K562 (cell line): Measurements from ENCODE around the gene ABCD3. TPM values are rescaled to one million over a fixed set of nuclear protein-coding genes. Genes with fewer than 3 reads are reported as not detected.

ENCODE experiments used
- ATAC-seq: fragments of 200-7000 bp; cut with Tn5 transposase; 3 replicates; pipeline ENCODE4 v1.9.1; 2020; ENCODE audit warnings: moderate library complexity
- BruUV-seq: library from RNA; stranded (reverse); fragments of 400-500 nt; replicated peaks from 2 replicates; lab custom pipeline; 2021; lab: Mats Ljungman, UMichigan
- CTCF ChIA-PET: fragments of 300-600 bp; formaldehyde crosslinking; extraction: SDS; loops from one replicate; lab custom pipeline; 2021; ENCODE audit warnings: low intra/inter-chr PET ratio; lab: Yijun Ruan, JAX
- POLR2A ChIA-PET: fragments of 300-600, 350-650 bp; sonication (Branson Sonifier 250); formaldehyde crosslinking; extraction: SDS; loops from one replicate; lab custom pipeline; 2021; ENCODE audit warnings: antibody characterized with exemption, inconsistent platforms; lab: Yijun Ruan, JAX
- DNase-seq, 4 experiments: peaks; one replicate each; pipeline versions ENCODE4 v3.0.0 to v3.0.0-alpha.2; 2011 to 2018; ENCODE audit warnings: low spot score in 3 of 4, mixed read lengths in 3 of 4; ENCODE audit errors: extremely low read depth in 1 of 4
- FAIRE-seq: peaks from 2 replicates; lab custom pipeline; 2011; peaks lifted over from hg19 to GRCh38; lab: Jason Lieb, UNC
- H2AFZ ChIP-seq: 2 replicates; pipeline ENCODE4 v1.6.0; 2011; ENCODE audit warnings: low read depth, low read length, control low read depth, inconsistent platforms
- H3K27ac ChIP-seq: fragments of 200-600 bp; 3 replicates; pipeline ENCODE4 v1.8.0; 2011; ENCODE audit warnings: low read depth, mild to moderate bottlenecking, control low read depth, inconsistent platforms, low read length, moderate library complexity, mixed read lengths; ENCODE audit errors: extremely low read depth
- H3K27me3 ChIP-seq, 2 experiments: fragments of 300-600 bp in 1 of 2; 2 replicates in 1 of 2; 3 replicates in 1 of 2; pipeline versions ENCODE4 v1.6.0 to v1.8.0; 2011; ENCODE audit warnings: inconsistent platforms in 2 of 2, low read length in 2 of 2, mild to moderate bottlenecking in 1 of 2, mixed read lengths in 1 of 2, moderate library complexity in 1 of 2; ENCODE audit not compliant: control insufficient read depth in 2 of 2, insufficient read depth in 2 of 2
- H3K36me3 ChIP-seq: fragments of 300-600 bp; 3 replicates; pipeline ENCODE4 v1.8.0; 2011; ENCODE audit warnings: mild to moderate bottlenecking, low read length, inconsistent platforms; ENCODE audit not compliant: control insufficient read depth, insufficient read depth
- H3K4me1 ChIP-seq, 2 experiments: fragments of 200-600 bp in 1 of 2; replicated peaks in 1 of 2; 2 replicates in 1 of 2; 3 replicates in 1 of 2; pipeline versions ENCODE4 v1.5.1 to v1.8.0; 2011; ENCODE audit warnings: inconsistent platforms in 2 of 2, low read length in 2 of 2, mild to moderate bottlenecking in 1 of 2, mixed read lengths in 1 of 2, moderate library complexity in 1 of 2; ENCODE audit not compliant: control insufficient read depth in 2 of 2, insufficient read depth in 2 of 2
- H3K4me2 ChIP-seq: 2 replicates; pipeline ENCODE4 v1.6.1; 2011; ENCODE audit warnings: low read length, control low read depth, inconsistent platforms, mixed read lengths; ENCODE audit not compliant: insufficient read depth
- H3K4me3 ChIP-seq: fragments of 200-600 bp; sonication (generic), shearing (Covaris generic); 2 replicates; pipeline ENCODE4 v1.5.1; 2016; ENCODE audit warnings: control low read depth, inconsistent platforms
- H3K79me2 ChIP-seq: fragments of 200-600 bp; 3 replicates; pipeline ENCODE4 v1.8.0; 2011; ENCODE audit warnings: low read length, inconsistent platforms; ENCODE audit not compliant: control insufficient read depth, insufficient read depth
- H3K9ac ChIP-seq, 2 experiments: 2 replicates each; pipeline versions ENCODE4 v1.6.0 to v1.6.1; 2011; ENCODE audit warnings: low read depth in 2 of 2, low read length in 2 of 2, control low read depth in 1 of 2, inconsistent platforms in 1 of 2, mild to moderate bottlenecking in 1 of 2, mixed read lengths in 1 of 2; ENCODE audit not compliant: insufficient read depth in 1 of 2
- H3K9me1 ChIP-seq: one replicate; pipeline ENCODE4 v1.6.0; 2011; ENCODE audit warnings: inconsistent platforms, mild to moderate bottlenecking, low read length, moderate library complexity; ENCODE audit not compliant: control insufficient read depth, insufficient read depth
- H3K9me3 ChIP-seq: replicated peaks from 2 replicates; pipeline ENCODE4 v1.5.1; 2011; ENCODE audit warnings: low read depth, low read length, inconsistent platforms; ENCODE audit not compliant: control insufficient read depth, insufficient read depth
- H4K20me1 ChIP-seq: replicated peaks from 2 replicates; pipeline ENCODE4 v1.6.1; 2011; ENCODE audit warnings: low read length, inconsistent platforms, mixed read lengths; ENCODE audit not compliant: control insufficient read depth, insufficient read depth
- ELF2 ChIP-seq: fragments of 250-450 bp; sonication (Bioruptor Pico); IDR thresholded peaks from 2 replicates; pipeline ENCODE4 v1.5.0; 2021; ENCODE audit warnings: mild to moderate bottlenecking
- KLF10 ChIP-seq: fragments of 250-450 bp; sonication (Bioruptor Pico); IDR thresholded peaks from 2 replicates; pipeline ENCODE4 v1.6.1; 2021; ENCODE audit warnings: matching md5 sums
- KLF6 ChIP-seq: fragments of 250-450 bp; sonication (Bioruptor Pico); IDR thresholded peaks from 2 replicates; pipeline ENCODE4 v1.4.0; 2020; ENCODE audit warnings: mild to moderate bottlenecking, moderate library complexity, borderline replicate concordance
- SP2 ChIP-seq: IDR thresholded peaks from 2 replicates; pipeline ENCODE4 v1.6.1; 2011; ENCODE audit warnings: mild to moderate bottlenecking, low read depth, low read length, moderate library complexity; ENCODE audit not compliant: poor library complexity, severe bottlenecking; ENCODE audit errors: extremely low read depth
- ZNF165 ChIP-seq: fragments of 250-450 bp; sonication (Bioruptor Pico); IDR thresholded peaks from 2 replicates; pipeline ENCODE4 v1.4.0; 2020; ENCODE audit warnings: borderline replicate concordance
- WGBS: fragments of 100-300 bp; shearing (Covaris generic); methylation state at CpG from one replicate; pipeline ENCODE4 v1.1.6; 2016; ENCODE audit warnings: low coverage, mixed read lengths; ENCODE audit not compliant: insufficient coverage; ENCODE audit errors: missing lambda C conversion rate; 5-methylcytosine and 5-hydroxymethylcytosine counted together
- in situ Hi-C: fragments of 300-500 bp; cut with MboI; formaldehyde crosslinking; loops from 4 replicates; pipeline ENCODE4 v1.15.0; 2018; ENCODE audit warnings: inconsistent platforms, mixed read lengths
- intact Hi-C: fragments of 100-400 bp; cut with micrococcal nuclease; formaldehyde crosslinking; loops from 2 replicates; pipeline ENCODE4 v1.14.2; 2022
- polyA plus RNA-seq, 8 experiments: library from polyadenylated mRNA; depleted of rRNA in 4 of 8; stranded (reverse) in 5 of 8; unstranded in 3 of 8; fragments of >200 nt; fragmentation: Nextera tagmentation in 2 of 8; fragmentation: Illumina TruSeq in 1 of 8; extraction: Ambion mirVana in 2 of 8; extraction: Trizol in 1 of 8; gene quantifications; 2 replicates each; pipeline versions ENCODE4 v1.2.1 to v1.2.3, GENCODE V29; 2011 to 2014; ENCODE audit warnings: inconsistent platforms in 1 of 8, missing spikeins in 1 of 8
- total RNA-seq, 7 experiments: library from RNA; depleted of rRNA in 6 of 7; stranded (reverse); fragments of >200 nt in 6 of 7; fragmentation: Illumina TruSeq in 2 of 7; extraction: Trizol in 2 of 7; gene quantifications; 2 replicates each; pipeline versions ENCODE4 v1.2.1 to v1.2.3, GENCODE V29; 2011 to 2021; ENCODE audit warnings: low replicate concordance in 1 of 7
- TF ChIP-seq, protein P1 (sequence below): fragments of 450-650 bp; IDR thresholded peaks from 2 replicates; pipeline ENCODE4 v1.6.1; 2016; ENCODE audit warnings: antibody characterized with exemption

Gene ABCD3
- total and polyA plus RNA-seq, 9 of the 15 experiments (the other 6 are each of a cell fraction or from before 2014, with no cell fraction given) = 11.0 to 30.7 (median 15.5) TPM

DNA sequence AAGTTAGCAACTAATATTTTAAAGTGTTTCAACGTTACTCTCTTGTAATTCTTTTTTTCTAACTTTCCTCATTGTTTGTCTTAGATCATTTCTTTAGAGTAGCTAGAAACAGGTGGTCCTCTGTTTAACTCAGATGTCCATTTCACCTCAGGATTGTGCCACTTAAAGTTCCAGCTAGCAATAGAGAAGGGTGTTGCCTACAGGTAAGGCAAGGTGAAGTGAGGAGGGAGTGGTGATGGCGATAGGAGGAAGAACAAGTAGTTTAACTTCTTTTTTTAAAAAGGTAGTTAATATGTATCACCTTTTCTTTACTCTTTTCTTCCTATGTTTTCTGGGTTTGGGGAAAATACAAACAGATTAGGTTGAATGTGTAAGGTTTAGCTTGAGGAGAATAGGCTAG, 44.4 kb downstream of the ABCD3 start:
- no peak overlapping the region for H2AFZ ChIP-seq
- FAIRE-seq = no peak
- no peak overlapping the region for H3K4me2 ChIP-seq
- TF ChIP-seq ZNF165 (CRISPR knock-in tag) = no peak
- TF ChIP-seq SP2 = no peak
- TF ChIP-seq KLF6 (CRISPR knock-in tag) = no peak
- no peak for TF ChIP-seq ELF2
- TF ChIP-seq, protein P1, sequence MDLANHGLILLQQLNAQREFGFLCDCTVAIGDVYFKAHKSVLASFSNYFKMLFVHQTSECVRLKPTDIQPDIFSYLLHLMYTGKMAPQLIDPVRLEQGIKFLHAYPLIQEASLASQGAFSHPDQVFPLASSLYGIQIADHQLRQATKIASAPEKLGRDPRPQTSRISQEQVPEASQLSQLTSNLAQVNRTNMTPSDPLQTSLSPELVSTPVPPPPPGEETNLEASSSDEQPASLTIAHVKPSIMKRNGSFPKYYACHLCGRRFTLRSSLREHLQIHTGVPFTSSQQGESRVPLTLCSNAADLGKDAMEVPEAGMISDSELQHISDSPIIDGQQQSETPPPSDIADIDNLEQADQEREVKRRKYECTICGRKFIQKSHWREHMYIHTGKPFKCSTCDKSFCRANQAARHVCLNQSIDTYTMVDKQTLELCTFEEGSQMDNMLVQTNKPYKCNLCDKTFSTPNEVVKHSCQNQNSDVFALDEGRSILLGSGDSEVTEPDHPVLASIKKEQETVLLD = no peak
- no peak for TF ChIP-seq KLF10
- POLR2A ChIA-PET = interaction anchor here (0.6 kb wide), 1 partner anchor 1232 kb away, joined by 3 read pairs; no protein-coding TSS in a partner anchor
- H3K9me1 ChIP-seq = no peaks in the 10 kb centered on the region
- H3K9me3 ChIP-seq = no peaks in the 10 kb centered on the region
- no peak overlapping the region for H3K4me3 ChIP-seq
- H3K27ac ChIP-seq = no peak overlapping the region
- H3K4me1 ChIP-seq = 0 out of 5 replicates have a peak, but pooled peaks cover 0 to 2% of the 10 kb centered on the region in 2 experiments
- WGBS = 62% methylated on average over 2 of the region's 2 CpGs
- ATAC-seq = no peak
- H3K79me2 ChIP-seq = no peaks in the 10 kb centered on the region
- peaks cover 6% of the 10 kb centered on the region; the same call in 1 of the 3 replicates for H3K36me3 ChIP-seq
- no TSS peak for BruUV-seq
- H3K9ac ChIP-seq = no peak overlapping the region
- DNase-seq = no peak
- CTCF ChIA-PET = interaction anchor here (1.4 kb wide), 1 partner anchor 401 kb away, joined by 5 read pairs; no protein-coding TSS in a partner anchor
- H4K20me1 ChIP-seq = no peaks in the 10 kb centered on the region
- intact Hi-C loops (loop anchor here (1.0 to 5.0 kb wide), 4 partner anchors 66 to 425 kb away; no protein-coding TSS in a partner anchor), in situ Hi-C loops (loop anchor here (10.0 kb wide), 1 partner anchor 418 kb away; no protein-coding TSS in a partner anchor)
- no peaks in the 10 kb centered on the region for H3K27me3 ChIP-seq
